ENCODE results near the gene PKIB. TPM values are rescaled to one million over a fixed set of nuclear protein-coding genes. Genes with fewer than 3 reads are reported as not detected.

PKIB gene
- total RNA-seq, 1 donor from 2014 or later, result 202 TPM

GRCh38 chr6:122726649-122727048 lies 116.4 kb downstream of the PKIB start:
- H3K4me1 ChIP-seq, result no peaks in the 10 kb centered on the region
- H3K36me3 Mint-ChIP-seq, result no peaks in the 10 kb centered on the region

GRCh38 chr6:122727244-122727643 lies 117.0 kb downstream of the PKIB start:
- H3K4me2 ChIP-seq, result no peak overlapping the region
- Mint-ChIP-seq H3K9me3 (no peaks in the 10 kb centered on the region), H3K36me3 (no peaks in the 10 kb centered on the region), H3K4me3 (no peak overlapping the region), H3K27me3 (ENCODE audit: insufficient read depth, low read depth) (peaks cover 2% of the 10 kb centered on the region), H3K4me1 (no peaks in the 10 kb centered on the region), H3K27ac (no peak overlapping the region)
- H3K79me2 ChIP-seq (ENCODE audit: low read depth), result no peaks in the 10 kb centered on the region
- H3K4me3 ChIP-seq, result no peak overlapping the region
- H2AFZ ChIP-seq (replicated peaks), result no peak overlapping the region
- DNase-seq (ENCODE audit: low spot score), result no peak
- no peak for TF ChIP-seq CTCF (IDR thresholded peaks at IDR 0.05)
- TF ChIP-seq EZH2phosphoT487 (IDR thresholded peaks at IDR 0.05), result no peak
- TF ChIP-seq EZH2 (IDR thresholded peaks at IDR 0.05), result no peak
- no peaks in the 10 kb centered on the region for H4K20me1 ChIP-seq (ENCODE audit: low read depth)
- no peaks in the 10 kb centered on the region for H3K9me3 ChIP-seq (ENCODE audit: low read depth)
- H3K27me3 ChIP-seq, result no peaks in the 10 kb centered on the region
- H3K36me3 ChIP-seq, result no peaks in the 10 kb centered on the region
- H3K9ac ChIP-seq, result no peak overlapping the region
- H3K27ac ChIP-seq, result no peak overlapping the region
- peaks cover 14% of the 10 kb centered on the region for H3F3A ChIP-seq (ENCODE audit: low read depth)
- H3K4me1 ChIP-seq, result no peaks in the 10 kb centered on the region

More at GRCh38 chr6:122726649-122727048, 116.4 kb downstream of the PKIB start:
- H3K4me3 ChIP-seq, result no peak overlapping the region
- no peak for TF ChIP-seq EZH2phosphoT487 (IDR thresholded peaks at IDR 0.05)
- peak; percentile 64 for TF ChIP-seq CTCF (IDR thresholded peaks at IDR 0.05)
- TF ChIP-seq EZH2 (IDR thresholded peaks at IDR 0.05), result no peak
- H3K27me3 Mint-ChIP-seq (ENCODE audit: insufficient read depth, low read depth), result peaks cover 2% of the 10 kb centered on the region
- H4K20me1 ChIP-seq (ENCODE audit: low read depth), result no peaks in the 10 kb centered on the region
- no peak overlapping the region for H2AFZ ChIP-seq (replicated peaks)
- no peaks in the 10 kb centered on the region for H3K79me2 ChIP-seq (ENCODE audit: low read depth)
- no peaks in the 10 kb centered on the region for H3K9me3 ChIP-seq (ENCODE audit: low read depth)
- H3K9ac ChIP-seq, result no peak overlapping the region
- H3K4me2 ChIP-seq, result no peak overlapping the region
- no peak overlapping the region for H3K27ac ChIP-seq
- peak; percentile 50 for DNase-seq (ENCODE audit: low spot score)
- H3K4me3 Mint-ChIP-seq, result no peak overlapping the region
- H3K27ac Mint-ChIP-seq, result no peak overlapping the region
- no peaks in the 10 kb centered on the region for H3K9me3 Mint-ChIP-seq
- H3K27me3 ChIP-seq, result no peaks in the 10 kb centered on the region
- no peaks in the 10 kb centered on the region for H3K36me3 ChIP-seq
- peaks cover 14% of the 10 kb centered on the region for H3F3A ChIP-seq (ENCODE audit: low read depth)
- no peaks in the 10 kb centered on the region for H3K4me1 Mint-ChIP-seq

- Histone ChIP-seq H4K20me1 (ENCODE audit: low read depth) (no peaks in the 10 kb centered on the region), H3K9me3 (ENCODE audit: low read depth) (no peaks in the 10 kb centered on the region), H3K9ac (no peak overlapping the region), H3K27me3 (no peaks in the 10 kb centered on the region), H3K79me2 (ENCODE audit: low read depth) (no peaks in the 10 kb centered on the region), H3K4me3 (no peak overlapping the region), H3K4me2 (no peak overlapping the region), H3K27ac (no peak overlapping the region), H3K4me1 (peaks cover 16% of the 10 kb centered on the region), H3K36me3 (no peaks in the 10 kb centered on the region), H3F3A (ENCODE audit: low read depth) (peaks cover 19% of the 10 kb centered on the region), H2AFZ (replicated peaks) (no peak overlapping the region)
- Mint-ChIP-seq H3K9me3 (no peaks in the 10 kb centered on the region), H3K27me3 (ENCODE audit: insufficient read depth, low read depth) (peaks cover 7% of the 10 kb centered on the region), H3K4me1 (peaks cover 10% of the 10 kb centered on the region), H3K4me3 (no peak overlapping the region), H3K27ac (no peak overlapping the region), H3K36me3 (no peaks in the 10 kb centered on the region)
- no peak for DNase-seq (ENCODE audit: low spot score)
- TF ChIP-seq CTCF (IDR thresholded peaks at IDR 0.05), result no peak
- no peak for TF ChIP-seq EZH2 (IDR thresholded peaks at IDR 0.05)
- TF ChIP-seq EZH2phosphoT487 (IDR thresholded peaks at IDR 0.05), result no peak
Measured at GRCh38 chr6:122730334-122730733, 120.1 kb downstream of the PKIB start.

All from neural progenitor cell (in vitro differentiated cells).